NB4 (cell line): ENCODE measurements around the gene ERICH4.

Experiments used
- DNase-seq: peaks from one replicate; pipeline ENCODE4 v3.0.0; 2010; ENCODE audit warnings: low read depth
- H3K4me3 ChIP-seq: one replicate; pipeline ENCODE4 v1.5.1; 2011; ENCODE audit warnings: mild to moderate bottlenecking, low read depth, low read length, moderate library complexity
- MYC ChIP-seq: IDR thresholded peaks from 2 replicates; pipeline ENCODE4 v1.6.1; 2011; ENCODE audit warnings: low read depth, low read length
- POLR2A ChIP-seq: IDR thresholded peaks from 2 replicates; pipeline ENCODE4 v1.6.1; 2011; ENCODE audit warnings: mild to moderate bottlenecking; ENCODE audit not compliant: insufficient read length; ENCODE audit errors: extremely low read depth
- TF ChIP-seq, protein P1 (sequence below): IDR thresholded peaks from 2 replicates; pipeline ENCODE4 v1.6.1; 2011; ENCODE audit warnings: low read depth, low read length
- TF ChIP-seq, protein P2 (sequence below): IDR thresholded peaks from one replicate; pipeline ENCODE4 v1.5.1; 2012; ENCODE audit warnings: low read depth, low read length

ERICH4 gene

DNA sequence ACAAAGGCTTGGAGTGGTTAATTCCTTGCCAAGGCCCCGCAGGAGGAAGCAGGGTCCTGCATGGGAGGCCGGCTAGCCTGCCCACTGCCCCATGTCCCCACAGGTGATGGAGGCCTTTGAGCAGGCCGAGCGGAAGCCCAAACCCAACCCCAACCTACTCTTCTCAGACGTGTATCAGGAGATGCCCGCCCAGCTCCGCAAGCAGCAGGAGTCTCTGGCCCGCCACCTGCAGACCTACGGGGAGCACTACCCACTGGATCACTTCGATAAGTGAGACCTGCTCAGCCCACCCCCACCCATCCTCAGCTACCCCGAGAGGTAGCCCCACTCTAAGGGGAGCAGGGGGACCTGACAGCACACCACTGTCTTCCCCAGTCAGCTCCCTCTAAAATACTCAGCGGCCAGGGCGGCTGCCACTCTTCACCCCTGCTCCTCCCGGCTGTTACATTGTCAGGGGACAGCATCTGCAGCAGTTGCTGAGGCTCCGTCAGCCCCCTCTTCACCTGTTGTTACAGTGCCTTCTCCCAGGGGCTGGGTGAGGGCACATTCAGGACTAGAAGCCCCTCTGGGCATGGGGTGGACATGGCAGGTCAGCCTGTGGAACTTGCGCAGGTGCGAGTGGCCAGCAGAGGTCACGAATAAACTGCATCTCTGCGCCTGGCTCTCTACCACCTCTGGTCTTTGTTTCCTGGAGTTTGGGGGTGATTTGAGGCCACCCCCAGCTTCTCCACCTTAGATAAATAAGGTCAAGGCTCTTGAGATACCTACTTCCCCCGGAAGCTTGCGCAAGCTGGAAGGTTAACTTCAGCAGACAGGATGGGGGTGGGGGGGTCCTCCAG, 18.4 kb upstream of the ERICH4 start:
- peak overlapping the region; percentile 16 for H3K4me3 ChIP-seq
- DNase-seq, result peak; percentile 69
- TF ChIP-seq, protein P1, sequence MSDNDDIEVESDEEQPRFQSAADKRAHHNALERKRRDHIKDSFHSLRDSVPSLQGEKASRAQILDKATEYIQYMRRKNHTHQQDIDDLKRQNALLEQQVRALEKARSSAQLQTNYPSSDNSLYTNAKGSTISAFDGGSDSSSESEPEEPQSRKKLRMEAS, result no peak
- TF ChIP-seq, protein P2, sequence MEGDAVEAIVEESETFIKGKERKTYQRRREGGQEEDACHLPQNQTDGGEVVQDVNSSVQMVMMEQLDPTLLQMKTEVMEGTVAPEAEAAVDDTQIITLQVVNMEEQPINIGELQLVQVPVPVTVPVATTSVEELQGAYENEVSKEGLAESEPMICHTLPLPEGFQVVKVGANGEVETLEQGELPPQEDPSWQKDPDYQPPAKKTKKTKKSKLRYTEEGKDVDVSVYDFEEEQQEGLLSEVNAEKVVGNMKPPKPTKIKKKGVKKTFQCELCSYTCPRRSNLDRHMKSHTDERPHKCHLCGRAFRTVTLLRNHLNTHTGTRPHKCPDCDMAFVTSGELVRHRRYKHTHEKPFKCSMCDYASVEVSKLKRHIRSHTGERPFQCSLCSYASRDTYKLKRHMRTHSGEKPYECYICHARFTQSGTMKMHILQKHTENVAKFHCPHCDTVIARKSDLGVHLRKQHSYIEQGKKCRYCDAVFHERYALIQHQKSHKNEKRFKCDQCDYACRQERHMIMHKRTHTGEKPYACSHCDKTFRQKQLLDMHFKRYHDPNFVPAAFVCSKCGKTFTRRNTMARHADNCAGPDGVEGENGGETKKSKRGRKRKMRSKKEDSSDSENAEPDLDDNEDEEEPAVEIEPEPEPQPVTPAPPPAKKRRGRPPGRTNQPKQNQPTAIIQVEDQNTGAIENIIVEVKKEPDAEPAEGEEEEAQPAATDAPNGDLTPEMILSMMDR, result no peak
- no peak for TF ChIP-seq MYC
- no peak for TF ChIP-seq POLR2A

DNA sequence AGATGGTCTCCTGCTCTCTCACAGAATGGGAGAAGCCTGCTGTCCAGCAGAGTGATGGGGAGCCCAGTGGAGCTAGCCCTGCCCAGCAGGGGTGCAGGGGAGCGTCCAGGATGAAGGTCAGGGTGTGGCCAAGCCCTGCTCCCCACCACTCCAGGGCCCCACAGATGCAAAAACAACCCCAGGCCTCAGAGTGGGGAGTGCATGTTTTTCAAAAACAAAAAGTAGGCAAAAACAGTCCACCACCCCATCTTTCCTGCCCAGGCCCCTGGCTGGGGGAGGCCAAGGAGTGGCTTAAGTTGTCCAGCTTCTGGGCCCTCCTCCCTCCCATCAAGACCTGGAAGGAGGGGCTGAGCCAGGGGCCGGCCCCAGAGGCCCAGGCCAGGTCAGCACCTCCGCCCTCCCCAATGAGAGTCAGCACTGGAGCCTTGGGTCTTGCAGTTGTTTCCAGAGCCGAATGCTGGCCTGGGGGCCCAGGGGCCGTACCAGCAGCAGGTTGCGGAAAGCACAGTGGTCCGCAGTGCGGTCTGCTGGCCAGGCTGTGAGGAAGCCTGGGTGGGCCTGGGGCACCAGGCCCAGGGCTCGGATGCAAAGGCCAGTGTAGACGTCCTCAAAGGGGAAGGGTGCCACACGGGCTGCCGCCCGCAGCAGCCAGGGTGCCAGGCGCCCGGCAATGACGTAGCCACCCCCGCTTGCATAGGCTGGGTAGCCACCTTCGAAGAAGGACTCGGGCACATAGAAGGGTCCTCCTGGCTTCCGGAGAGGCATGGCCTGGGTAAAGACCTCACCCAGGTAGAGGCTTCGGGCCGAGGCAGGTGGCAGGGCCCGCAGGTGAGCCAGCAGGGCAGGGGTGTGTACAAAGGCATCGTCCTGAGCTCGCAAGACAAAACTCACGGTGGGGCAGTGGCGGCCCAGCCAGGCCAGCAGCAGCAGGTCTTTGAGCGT, 17.5 kb upstream of the ERICH4 start:
- TF ChIP-seq, protein P2, result no peak
- TF ChIP-seq, protein P1, result no peak
- no peak overlapping the region for H3K4me3 ChIP-seq
- no peak for DNase-seq

DNA sequence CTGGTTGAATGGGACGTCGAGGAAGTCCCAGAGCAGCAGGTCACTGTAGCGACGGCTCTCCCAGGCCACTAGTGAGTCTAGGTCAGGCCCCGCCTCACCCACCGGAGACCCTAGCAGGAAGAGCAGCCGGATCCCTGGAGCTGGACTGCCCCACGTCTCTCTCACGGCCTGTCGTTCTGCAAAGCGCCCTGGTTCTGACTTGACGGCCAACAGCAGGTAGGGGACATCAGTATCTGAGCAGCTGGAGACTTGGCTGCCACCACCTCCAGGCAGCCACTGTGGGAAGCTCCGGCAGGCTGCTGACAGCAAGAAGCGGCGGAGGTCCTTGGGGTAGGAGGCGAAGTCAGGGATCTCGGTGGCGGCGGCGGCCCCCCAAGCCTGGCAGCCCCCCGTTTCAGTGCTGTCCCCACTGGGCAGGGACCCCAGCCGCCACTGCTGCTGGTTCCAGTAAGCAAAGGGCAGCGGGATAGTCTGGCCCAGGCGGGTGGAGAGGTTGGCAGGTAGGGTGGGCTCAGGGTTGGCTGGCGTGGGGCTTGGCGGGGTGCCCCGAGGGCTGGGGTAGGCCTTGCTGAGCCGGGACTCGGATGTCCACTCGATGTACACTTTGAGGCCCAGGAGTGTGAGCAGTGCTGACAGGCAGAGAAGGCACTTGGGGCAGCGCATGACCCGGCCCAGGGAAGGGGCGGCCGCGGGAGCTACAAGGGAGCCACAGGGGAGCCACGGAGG, 16.7 kb upstream of the ERICH4 start:
- H3K4me3 ChIP-seq, result no peak overlapping the region
- DNase-seq, result no peak

DNA sequence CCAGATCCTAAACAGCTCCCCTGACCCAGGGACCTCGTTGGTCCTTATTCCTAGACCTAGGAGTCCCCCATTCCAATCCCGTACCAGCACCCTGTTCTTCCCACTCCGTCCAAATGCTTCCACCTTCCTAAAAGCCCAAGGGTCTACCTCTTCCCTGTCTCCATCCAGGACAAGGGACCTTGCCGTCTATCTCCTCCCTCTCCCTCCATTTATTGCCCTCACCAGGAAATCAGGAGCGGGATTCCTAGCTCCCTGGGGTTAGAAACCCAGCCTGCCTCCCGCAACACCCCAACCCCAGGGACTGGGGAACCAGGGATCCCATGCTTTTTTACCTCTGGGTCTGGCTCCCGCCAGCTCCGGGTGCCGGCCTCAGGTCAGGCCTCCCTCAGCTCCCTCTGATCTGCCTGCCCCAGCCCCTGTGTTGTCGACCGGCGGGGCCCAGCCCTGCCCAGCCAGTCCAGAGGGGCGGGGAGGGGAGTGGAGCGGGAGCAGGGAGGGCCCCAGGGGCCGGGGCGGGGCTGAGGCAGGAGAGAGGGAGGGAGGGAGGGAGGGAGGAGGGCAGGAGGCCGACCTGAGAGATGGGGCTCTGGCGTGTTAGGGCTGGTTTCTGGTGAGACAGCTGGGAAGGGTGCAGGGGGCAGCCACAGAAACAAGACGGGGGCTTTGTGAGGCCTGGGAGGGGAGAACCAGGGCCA, 15.9 kb upstream of the ERICH4 start, which contains the start of gene B3GNT8:
Gene B3GNT8 (minus strand): TSS at position 423 of the 695 bp plus-strand sequence. CDS start 596 bp downstream, outside the sequence.
- peak within 1 kb of the TSS; percentile 71 for H3K4me3 ChIP-seq
- TF ChIP-seq, protein P2, result no peak
- TF ChIP-seq, protein P1, result no peak
- TF ChIP-seq POLR2A (no peak), MYC (no peak)
- DNase-seq, result peak; percentile 87

More for the DNA sequence above, 16.7 kb upstream of the ERICH4 start:
- no peak for TF ChIP-seq POLR2A
- TF ChIP-seq, protein P2, result no peak
- TF ChIP-seq, protein P1, result no peak
- TF ChIP-seq MYC, result no peak
